HG03354 (cell line): ENCODE results near the gene ZNF277.
A peak's percentile ranks its signal among the peaks of the same experiment; 100 is the strongest.

Source experiments
- ATAC-seq: cut with Tn5 transposase; IDR thresholded peaks from one replicate; pipeline ENCODE4 v1.9.1; 2021; ENCODE audit warnings: mild to moderate bottlenecking; ENCODE audit not compliant: unreplicated experiment, poor library complexity, severe bottlenecking

Gene ZNF277

GRCh38 chr7:112206238-112206990 lies at the start of gene ZNF277, which contains the start of gene DOCK4:
Gene ZNF277, plus strand, starts transcription at chr7:112206695. Its CDS starts 22 bp downstream, at chr7:112206717.
Gene DOCK4, minus strand, starts transcription at chr7:112206399. Its CDS starts 261 bp downstream, at chr7:112206138.
- ATAC-seq: peak; percentile 95

GRCh38 chr7:112157072-112157471 lies 49.4 kb upstream of the ZNF277 start:
- ATAC-seq: peak; percentile 62

- no peak for ATAC-seq
Observed at GRCh38 chr7:112159351-112159750, 47.1 kb upstream of the ZNF277 start.

- ATAC-seq: no peak
Observed at GRCh38 chr7:112160130-112160770, 46.2 kb upstream of the ZNF277 start.

- no peak for ATAC-seq
Observed at GRCh38 chr7:112160771-112161150, 45.7 kb upstream of the ZNF277 start.

- no peak for ATAC-seq
Observed at GRCh38 chr7:112161253-112162141, 45.0 kb upstream of the ZNF277 start.

GRCh38 chr7:112162142-112162766 lies 44.2 kb upstream of the ZNF277 start:
- no peak for ATAC-seq

GRCh38 chr7:112162784-112163506 lies 43.5 kb upstream of the ZNF277 start:
- no peak for ATAC-seq

GRCh38 chr7:112167147-112167546 lies 39.3 kb upstream of the ZNF277 start:
- no peak for ATAC-seq

- no peak for ATAC-seq
Observed at GRCh38 chr7:112168915-112169314, 37.6 kb upstream of the ZNF277 start.

GRCh38 chr7:112171673-112172072 lies 34.8 kb upstream of the ZNF277 start:
- no peak for ATAC-seq

- ATAC-seq: no peak
Observed at GRCh38 chr7:112172870-112173567, 33.5 kb upstream of the ZNF277 start.

GRCh38 chr7:112173568-112173905 lies 33.0 kb upstream of the ZNF277 start:
- ATAC-seq: no peak

- ATAC-seq: no peak
Observed at GRCh38 chr7:112174192-112174591, 32.3 kb upstream of the ZNF277 start.

GRCh38 chr7:112176241-112176640 lies 30.3 kb upstream of the ZNF277 start:
- no peak for ATAC-seq

GRCh38 chr7:112176693-112177415 lies 29.6 kb upstream of the ZNF277 start:
- no peak for ATAC-seq

- ATAC-seq: no peak
Observed at GRCh38 chr7:112180223-112180622, 26.3 kb upstream of the ZNF277 start.

- ATAC-seq: no peak
Observed at GRCh38 chr7:112182749-112183148, 23.7 kb upstream of the ZNF277 start.
